NT2/D1 (cell line): Measurements from ENCODE around the gene CX3CL1.

Source experiments
- SUZ12 ChIP-seq: IDR thresholded peaks from 2 replicates; pipeline ENCODE4 v1.6.1; 2011; ENCODE audit not compliant: insufficient read length, insufficient read depth; ENCODE audit errors: extremely low read depth
- YY1 ChIP-seq: IDR thresholded peaks from 2 replicates; pipeline ENCODE4 v1.6.1; 2011; ENCODE audit not compliant: insufficient read length, insufficient read depth

- TF ChIP-seq SUZ12 (no peak), YY1 (no peak)
Observed at GRCh38 chr16:57367116-57367752, 5.1 kb upstream of the CX3CL1 start.
